IMR-90 (cell line): ENCODE measurements around the gene ZNF831. TPM values are rescaled to one million over a fixed set of nuclear protein-coding genes. Genes with fewer than 3 reads are reported as not detected.

Experiments used
- ATAC-seq: fragments of 200-7000 bp; cut with Tn5 transposase; 2 replicates; pipeline ENCODE4 v1.9.1; 2020; ENCODE audit warnings: low read depth, mild to moderate bottlenecking, moderate library complexity
- BruUV-seq: library from RNA; stranded (reverse); fragments of 400-500 nt; replicated peaks from 2 replicates; lab custom pipeline; 2021; lab: Mats Ljungman, UMichigan
- CTCF ChIA-PET: fragments of 300-600 bp; formaldehyde crosslinking; extraction: SDS; loops from one replicate; lab custom pipeline; 2021; ENCODE audit warnings: antibody characterized with exemption; lab: Yijun Ruan, JAX
- POLR2A ChIA-PET: fragments of 300-600 bp; sonication (Branson Sonifier 250); formaldehyde crosslinking; loops from one replicate; lab custom pipeline; 2022; ENCODE audit warnings: antibody characterized with exemption; ENCODE audit not compliant: unreplicated experiment; lab: Charles Lee
- DNase-seq: peaks from one replicate; pipeline ENCODE4 v3.0.0; 2013
- H2AFZ ChIP-seq: replicated peaks from 2 replicates; pipeline ENCODE3; 2013; ENCODE audit warnings: low read length, mild to moderate bottlenecking; ENCODE audit not compliant: poor library complexity
- H2AK5ac ChIP-seq: 2 replicates; pipeline ENCODE4 v1.6.1; 2013; ENCODE audit warnings: low read depth, low read length, inconsistent platforms
- H2AK9ac ChIP-seq: replicated peaks from 2 replicates; pipeline ENCODE3; 2013; ENCODE audit warnings: mild to moderate bottlenecking, low read depth, low read length, moderate library complexity; ENCODE audit not compliant: poor library complexity
- H2BK120ac ChIP-seq: 2 replicates; pipeline ENCODE4 v1.6.1; 2013; ENCODE audit warnings: low read depth, low read length, inconsistent platforms
- H2BK15ac ChIP-seq: 3 replicates; pipeline ENCODE4 v1.6.1; 2013; ENCODE audit warnings: low read depth, low read length, inconsistent platforms
- H2BK20ac ChIP-seq: 2 replicates; pipeline ENCODE4 v1.6.1; 2013; ENCODE audit warnings: low read depth, mild to moderate bottlenecking, inconsistent platforms, low read length, moderate library complexity
- H2BK5ac ChIP-seq: 2 replicates; pipeline ENCODE4 v1.6.1; 2013; ENCODE audit warnings: mild to moderate bottlenecking, low read depth, low read length, inconsistent platforms; ENCODE audit not compliant: poor library complexity, severe bottlenecking
- H3K14ac ChIP-seq: replicated peaks from 2 replicates; pipeline ENCODE4 v1.6.1; 2013; ENCODE audit warnings: low read depth, low read length, inconsistent platforms
- H3K18ac ChIP-seq: 2 replicates; pipeline ENCODE4 v1.6.1; 2013; ENCODE audit warnings: low read depth, low read length, control low read depth
- H3K23ac ChIP-seq: 2 replicates; pipeline ENCODE4 v1.6.1; 2013; ENCODE audit warnings: low read depth, low read length, inconsistent platforms
- H3K27ac ChIP-seq: 2 replicates; pipeline ENCODE4 v1.5.1; 2013; ENCODE audit warnings: mild to moderate bottlenecking, control low read depth, low read length; ENCODE audit not compliant: insufficient read depth
- H3K27me3 ChIP-seq: 2 replicates; pipeline ENCODE4 v1.6.1; 2013; ENCODE audit warnings: low read length; ENCODE audit not compliant: control insufficient read depth, insufficient read depth
- H3K36me3 ChIP-seq: 2 replicates; pipeline ENCODE4 v1.6.1; 2013; ENCODE audit warnings: low read length, mixed read lengths; ENCODE audit not compliant: control insufficient read depth, insufficient read depth
- H3K4ac ChIP-seq: 2 replicates; pipeline ENCODE4 v1.6.1; 2013; ENCODE audit warnings: low read depth, low read length, inconsistent platforms
- H3K4me1 ChIP-seq: 2 replicates; pipeline ENCODE4 v1.6.1; 2013; ENCODE audit warnings: low read length, mixed read lengths; ENCODE audit not compliant: control insufficient read depth, insufficient read depth
- H3K4me2 ChIP-seq: 2 replicates; pipeline ENCODE4 v1.6.1; 2013; ENCODE audit warnings: low read depth, mild to moderate bottlenecking, control low read depth, low read length, moderate library complexity
- H3K4me3 ChIP-seq: 2 replicates; pipeline ENCODE4 v1.5.1; 2013; ENCODE audit warnings: low read depth, mild to moderate bottlenecking, control low read depth, low read length, moderate library complexity; ENCODE audit not compliant: insufficient read depth
- H3K56ac ChIP-seq: 2 replicates; pipeline ENCODE4 v1.6.1; 2013; ENCODE audit warnings: low read length, inconsistent platforms; ENCODE audit not compliant: insufficient read depth; ENCODE audit errors: extremely low read depth
- H3K79me1 ChIP-seq, 2 experiments: 2 replicates each; pipeline ENCODE4 v1.6.1; 2013; ENCODE audit warnings: low read length in 2 of 2, inconsistent platforms in 1 of 2, low read depth in 1 of 2
- H3K9ac ChIP-seq: 2 replicates; pipeline ENCODE4 v1.6.1; 2013; ENCODE audit warnings: low read depth, low read length, control low read depth
- H3K9me1 ChIP-seq: 2 replicates; pipeline ENCODE4 v1.6.1; 2013; ENCODE audit warnings: low read length, inconsistent platforms; ENCODE audit not compliant: insufficient read depth
- H3K9me3 ChIP-seq: 2 replicates; pipeline ENCODE4 v1.6.1; 2013; ENCODE audit warnings: low read length; ENCODE audit not compliant: control insufficient read depth, insufficient read depth
- H4K20me1 ChIP-seq: 2 replicates; pipeline ENCODE4 v1.6.1; 2013; ENCODE audit warnings: low read length, inconsistent platforms; ENCODE audit not compliant: insufficient read depth
- H4K5ac ChIP-seq: 2 replicates; pipeline ENCODE4 v1.6.1; 2013; ENCODE audit warnings: mild to moderate bottlenecking, low read depth, low read length, control low read depth
- H4K8ac ChIP-seq, 2 experiments: 2 replicates each; pipeline ENCODE4 v1.6.1; 2013; ENCODE audit warnings: low read depth in 2 of 2, low read length in 2 of 2, control low read depth in 1 of 2, inconsistent platforms in 1 of 2
- H4K91ac ChIP-seq: 2 replicates; pipeline ENCODE4 v1.6.1; 2013; ENCODE audit warnings: low read depth, low read length, inconsistent platforms; ENCODE audit not compliant: insufficient read depth
- BHLHE40 ChIP-seq: fragments of 150-350 bp; IDR thresholded peaks from 2 replicates; pipeline ENCODE4 v1.6.1; 2016; ENCODE audit warnings: mild to moderate bottlenecking, low read depth, low read length
- CEBPB ChIP-seq: IDR thresholded peaks from 2 replicates; pipeline ENCODE4 v1.6.1; 2012; ENCODE audit warnings: low read depth, low read length, improper control_type of control experiment
- CHD1 ChIP-seq: IDR thresholded peaks from 2 replicates; pipeline ENCODE4 v1.6.1; 2012; ENCODE audit warnings: low read depth, low read length, improper control_type of control experiment
- CTCF ChIP-seq: conservative IDR thresholded peaks from 2 replicates; pipeline ENCODE4 v1.5.1; 2012; ENCODE audit warnings: mild to moderate bottlenecking, low read depth, low read length, improper control_type of control experiment
- ELK1 ChIP-seq: fragments of 150-350 bp; IDR thresholded peaks from 2 replicates; pipeline ENCODE4 v1.6.1; 2016; ENCODE audit warnings: low read depth, mild to moderate bottlenecking, low read length, moderate library complexity, borderline replicate concordance
- FOS ChIP-seq: fragments of 150-350 bp; IDR thresholded peaks from 2 replicates; pipeline ENCODE4 v1.6.1; 2016; ENCODE audit warnings: low read depth, low read length
- MAFK ChIP-seq: IDR thresholded peaks from 2 replicates; pipeline ENCODE4 v1.6.1; 2012; ENCODE audit warnings: low read depth, low read length, improper control_type of control experiment
- MAZ ChIP-seq: IDR thresholded peaks from 2 replicates; pipeline ENCODE4 v1.6.1; 2012; ENCODE audit warnings: low read depth, mild to moderate bottlenecking, low read length, improper control_type of control experiment, moderate library complexity, borderline replicate concordance
- MXI1 ChIP-seq: IDR thresholded peaks from 2 replicates; pipeline ENCODE4 v1.6.1; 2012; ENCODE audit warnings: low read depth, mild to moderate bottlenecking, low read length, moderate library complexity, borderline replicate concordance
- NFE2L2 ChIP-seq: fragments of 150-350 bp; IDR thresholded peaks from 2 replicates; pipeline ENCODE4 v1.6.1; 2016; ENCODE audit warnings: low read depth, mild to moderate bottlenecking, low read length
- POLR2A ChIP-seq: IDR thresholded peaks from 2 replicates; pipeline ENCODE4 v1.6.1; 2012; ENCODE audit warnings: mild to moderate bottlenecking, low read depth, low read length
- RAD21 ChIP-seq: IDR thresholded peaks from 2 replicates; pipeline ENCODE4 v1.6.1; 2012; ENCODE audit warnings: low read length, improper control_type of control experiment
- RCOR1 ChIP-seq: IDR thresholded peaks from 2 replicates; pipeline ENCODE4 v1.6.1; 2012; ENCODE audit warnings: mild to moderate bottlenecking, low read length, improper control_type of control experiment; ENCODE audit not compliant: insufficient replicate concordance
- RFX5 ChIP-seq: IDR thresholded peaks from 2 replicates; pipeline ENCODE4 v1.8.0; 2012; ENCODE audit warnings: low read depth, mild to moderate bottlenecking, low read length, moderate library complexity
- SMC3 ChIP-seq: fragments of 150-350 bp; IDR thresholded peaks from 2 replicates; pipeline ENCODE4 v1.6.1; 2016; ENCODE audit warnings: low read depth, mild to moderate bottlenecking, antibody characterized with exemption, low read length, moderate library complexity
- USF2 ChIP-seq: fragments of 150-350 bp; IDR thresholded peaks from 2 replicates; pipeline ENCODE4 v1.6.1; 2017; ENCODE audit warnings: mild to moderate bottlenecking, antibody characterized with exemption, low read length, low read depth
- WGBS, 2 experiments: methylation state at CpG; one replicate each; pipeline versions ENCODE4 v1.1.5 to v1.1.7; 2013; ENCODE audit warnings: missing lambda C conversion rate in 2 of 2; ENCODE audit not compliant: insufficient read length in 1 of 2; ENCODE audit errors: extremely low coverage in 2 of 2; 5-methylcytosine and 5-hydroxymethylcytosine counted together
- dilution Hi-C: fragments of 300-500 bp; cut with HindIII; formaldehyde crosslinking; loops from one replicate; pipeline ENCODE4 v1.14.3; 2018; ENCODE audit warnings: low sequenced_read_pairs; ENCODE audit not compliant: unreplicated experiment
- in situ Hi-C: fragments of 300-500 bp; cut with MboI; formaldehyde crosslinking; loops from 3 replicates; pipeline ENCODE4 v1.14.3; 2019; ENCODE audit warnings: low sequenced_read_pairs, inconsistent platforms, mixed read lengths
- intact Hi-C: fragments of 100-400 bp; cut with micrococcal nuclease; formaldehyde crosslinking; loops from 2 replicates; pipeline ENCODE4 v1.10.0; 2022
- polyA plus RNA-seq, 3 experiments: library from polyadenylated mRNA; depleted of rRNA; stranded (reverse); fragments of >200 nt; gene quantifications; 2 replicates each; pipeline ENCODE4 v1.2.3, GENCODE V29; 2012; ENCODE audit warnings: low replicate concordance in 1 of 3
- total RNA-seq: library from RNA; depleted of rRNA; stranded (reverse); fragments of >200 nt; gene quantifications from 2 replicates; pipeline ENCODE4 v1.2.3, GENCODE V29; 2012

Gene ZNF831
- total and polyA plus RNA-seq, 2 of the 4 experiments (the other 2 are of a cell fraction) = not detected

GRCh38 chr20:59143326-59143725, 20.3 kb upstream of the ZNF831 start:
- ATAC-seq = no peak
- H2BK15ac ChIP-seq = no peak overlapping the region
- H3K79me1 ChIP-seq = no peaks in the 10 kb centered on the region
- no peak overlapping the region for H2AFZ ChIP-seq
- no peaks in the 10 kb centered on the region for H3K4me1 ChIP-seq
- H3K27me3 ChIP-seq = no peaks in the 10 kb centered on the region
- H3K9ac ChIP-seq = no peak overlapping the region
- no peak overlapping the region for H3K14ac ChIP-seq
- no CpG with 5 or more reads among the region's 5 CpGs for WGBS, 2 experiments
- intact Hi-C loops (no loop called here), in situ Hi-C loops (no loop called here), dilution Hi-C loops (no loop called here)
- H3K27ac ChIP-seq = no peak overlapping the region
- H2BK20ac ChIP-seq = no peak overlapping the region
- no peak overlapping the region for H3K4me3 ChIP-seq
- no peak for DNase-seq
- BruUV-seq = no TSS peak
- H3K36me3 ChIP-seq = no peaks in the 10 kb centered on the region
- ChIA-PET CTCF (no interaction called here), POLR2A (no interaction called here)
- no peak overlapping the region for H4K8ac ChIP-seq
- H2BK5ac ChIP-seq = no peak overlapping the region
- H3K9me3 ChIP-seq = 0 out of 2 replicates have a peak, but pooled peaks cover 2% of the 10 kb centered on the region
- no peak overlapping the region for H3K56ac ChIP-seq
- no peak overlapping the region for H3K4ac ChIP-seq
- H2BK120ac ChIP-seq = no peak overlapping the region
- no peak overlapping the region for H3K23ac ChIP-seq
- no peaks in the 10 kb centered on the region for H4K20me1 ChIP-seq
- no peak overlapping the region for H3K18ac ChIP-seq
- H2AK9ac ChIP-seq = no peak overlapping the region
- no peak overlapping the region for H2AK5ac ChIP-seq
- H3K9me1 ChIP-seq = no peaks in the 10 kb centered on the region
- H4K91ac ChIP-seq = no peak overlapping the region
- H4K5ac ChIP-seq = no peak overlapping the region
- H3K4me2 ChIP-seq = no peak overlapping the region
- TF ChIP-seq RAD21 = no peak
- no peak for TF ChIP-seq MAFK
- TF ChIP-seq MXI1 = no peak
- TF ChIP-seq CEBPB = no peak
- no peak for TF ChIP-seq MAZ
- no peak for TF ChIP-seq FOS
- no peak for TF ChIP-seq BHLHE40
- TF ChIP-seq USF2 = no peak
- TF ChIP-seq CHD1 = no peak
- TF ChIP-seq ELK1 = no peak
- TF ChIP-seq SMC3 = no peak
- no peak for TF ChIP-seq NFE2L2
- TF ChIP-seq RCOR1 = no peak
- TF ChIP-seq POLR2A = no peak
- no peak for TF ChIP-seq CTCF
- TF ChIP-seq RFX5 = no peak
